Esophagus muscularis mucosa (tissue), 4 donors: ENCODE data around the gene ZC3H7B.
"Not testable (repeated sequence)": the region's sequence is repeated elsewhere in the genome, so short reads cannot be mapped to it uniquely, and the experiment has no call there.

Source experiments
- EP300 ChIP-seq: sonication (generic); formaldehyde crosslinking; IDR thresholded peaks from one replicate; pipeline ENCODE4 v1.6.1; 2017; ENCODE audit warnings: antibody characterized with exemption
- POLR2A ChIP-seq: fragments of 450-650 bp; IDR thresholded peaks from one replicate; pipeline ENCODE4 v1.6.1; 2017; ENCODE audit warnings: antibody characterized with exemption, moderate library complexity, mild to moderate bottlenecking, low read depth
- POLR2AphosphoS5 ChIP-seq, 2 donors: sonication (generic); formaldehyde crosslinking; IDR thresholded peaks; one replicate each; pipeline ENCODE4 v1.6.1; 2017; ENCODE audit warnings: antibody characterized with exemption in 2 of 2
- TF ChIP-seq, protein P1 (sequence below), 3 experiments: fragments of 200-600 bp in 2 of 3; fragments of 450-650 bp in 1 of 3; sonication (generic) in 2 of 3; IDR thresholded peaks; one replicate each; pipeline ENCODE4 v1.5.1; 2017 to 2019; ENCODE audit warnings: antibody characterized with exemption in 3 of 3, mild to moderate bottlenecking in 2 of 3, moderate library complexity in 1 of 3

- TF ChIP-seq POLR2AphosphoS5 (IDR thresholded peaks at IDR 0.05); POLR2A; EP300: not testable (repeated sequence)
- TF ChIP-seq, protein P1, sequence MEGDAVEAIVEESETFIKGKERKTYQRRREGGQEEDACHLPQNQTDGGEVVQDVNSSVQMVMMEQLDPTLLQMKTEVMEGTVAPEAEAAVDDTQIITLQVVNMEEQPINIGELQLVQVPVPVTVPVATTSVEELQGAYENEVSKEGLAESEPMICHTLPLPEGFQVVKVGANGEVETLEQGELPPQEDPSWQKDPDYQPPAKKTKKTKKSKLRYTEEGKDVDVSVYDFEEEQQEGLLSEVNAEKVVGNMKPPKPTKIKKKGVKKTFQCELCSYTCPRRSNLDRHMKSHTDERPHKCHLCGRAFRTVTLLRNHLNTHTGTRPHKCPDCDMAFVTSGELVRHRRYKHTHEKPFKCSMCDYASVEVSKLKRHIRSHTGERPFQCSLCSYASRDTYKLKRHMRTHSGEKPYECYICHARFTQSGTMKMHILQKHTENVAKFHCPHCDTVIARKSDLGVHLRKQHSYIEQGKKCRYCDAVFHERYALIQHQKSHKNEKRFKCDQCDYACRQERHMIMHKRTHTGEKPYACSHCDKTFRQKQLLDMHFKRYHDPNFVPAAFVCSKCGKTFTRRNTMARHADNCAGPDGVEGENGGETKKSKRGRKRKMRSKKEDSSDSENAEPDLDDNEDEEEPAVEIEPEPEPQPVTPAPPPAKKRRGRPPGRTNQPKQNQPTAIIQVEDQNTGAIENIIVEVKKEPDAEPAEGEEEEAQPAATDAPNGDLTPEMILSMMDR (IDR thresholded peaks at IDR 0.05): not testable (repeated sequence)
Observed at GRCh38 chr22:41402851-41403250, 101.5 kb downstream of the ZC3H7B start.
